Stimulated activated memory B cell treated with anti-CD40 and anti-IgM and Interleukin-4, amounts not matched to agents 10 μg/mL and 1 μg/mL and 100 μg/mL, for 72 hours (primary cell): ENCODE data around the gene KCNN3.

Source experiments
- ATAC-seq: fragments of 150-1000 bp; cut with Tn5 transposase; 2 replicates; pipeline ENCODE4 v1.10.0; 2021
- H3K27ac Mint-ChIP-seq: one replicate; pipeline ENCODE4 v1.8.0; 2022; ENCODE audit warnings: mild to moderate bottlenecking, mixed read lengths
- H3K27me3 Mint-ChIP-seq: one replicate; pipeline ENCODE4 v1.8.0; 2022; ENCODE audit warnings: mixed read lengths
- H3K36me3 Mint-ChIP-seq: one replicate; pipeline ENCODE4 v1.8.0; 2022; ENCODE audit warnings: mixed read lengths
- H3K4me1 Mint-ChIP-seq: one replicate; pipeline ENCODE4 v1.8.0; 2022; ENCODE audit warnings: mixed read lengths
- H3K4me3 Mint-ChIP-seq: one replicate; pipeline ENCODE4 v1.8.0; 2022; ENCODE audit warnings: mild to moderate bottlenecking, moderate library complexity, mixed read lengths
- H3K9me3 Mint-ChIP-seq: one replicate; pipeline ENCODE4 v1.8.0; 2022; ENCODE audit warnings: mixed read lengths

The KCNN3 gene

DNA sequence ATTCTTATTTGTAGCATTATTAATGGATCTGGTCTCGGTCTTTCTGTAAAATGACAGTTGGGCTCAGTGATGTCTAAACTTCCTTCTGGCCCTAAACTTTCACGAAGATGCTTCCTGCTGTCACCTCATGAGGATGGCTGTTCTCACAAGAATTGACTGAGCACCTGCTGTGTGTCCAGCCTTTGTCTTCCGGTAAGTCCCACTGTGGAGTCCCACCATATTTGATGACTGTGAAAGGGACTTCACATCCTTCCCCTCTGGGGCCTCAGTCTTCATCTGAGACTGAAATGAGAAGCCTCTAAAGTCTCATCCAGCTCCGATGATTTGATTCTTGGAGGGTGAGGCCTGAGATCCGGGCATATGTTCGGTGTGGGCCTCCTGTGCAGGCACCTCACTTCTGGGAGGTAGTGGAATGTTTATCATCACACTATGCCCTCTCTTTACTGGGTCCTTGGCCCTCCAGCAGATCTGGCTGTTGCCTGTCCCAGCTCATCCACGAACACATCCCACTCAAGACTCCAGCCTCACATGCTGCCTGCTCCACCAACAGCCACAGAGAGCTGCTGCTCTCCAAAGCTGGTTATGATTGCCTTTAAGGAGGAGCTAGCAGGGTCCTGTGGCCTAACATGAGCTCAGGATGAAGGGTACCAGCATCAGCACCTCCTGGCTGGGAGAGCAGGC, 95.8 kb downstream of the KCNN3 start:
- no peaks in the 10 kb centered on the region for H3K36me3 Mint-ChIP-seq
- H3K4me1 Mint-ChIP-seq: peaks cover 8% of the 10 kb centered on the region
- H3K9me3 Mint-ChIP-seq: no peaks in the 10 kb centered on the region
- H3K27ac Mint-ChIP-seq: no peak overlapping the region
- ATAC-seq: peak; percentile 32
- H3K4me3 Mint-ChIP-seq: no peak overlapping the region
- H3K27me3 Mint-ChIP-seq: no peaks in the 10 kb centered on the region

DNA sequence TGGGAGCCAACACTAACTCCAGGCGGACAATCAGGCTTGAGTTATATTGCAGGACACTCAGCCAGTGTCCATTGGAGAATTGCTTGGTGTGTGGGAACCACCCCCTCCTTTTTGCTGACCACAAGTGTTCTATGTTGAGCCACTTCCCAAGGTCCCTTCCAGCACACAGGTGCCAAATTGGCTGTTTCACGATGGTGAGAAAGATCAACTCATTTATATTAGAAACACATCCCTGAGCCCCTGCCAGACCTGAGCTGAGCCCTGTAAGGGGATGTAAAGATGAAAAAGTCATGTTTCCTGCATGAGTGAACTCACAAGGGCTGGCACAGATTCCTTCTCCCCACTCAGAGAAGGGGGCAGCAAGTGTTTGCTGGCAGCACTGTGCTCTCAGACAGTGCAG, 96.5 kb downstream of the KCNN3 start:
- Mint-ChIP-seq H3K4me3 (no peak overlapping the region), H3K9me3 (no peaks in the 10 kb centered on the region), H3K27me3 (no peaks in the 10 kb centered on the region), H3K4me1 (peaks cover 12% of the 10 kb centered on the region), H3K36me3 (no peaks in the 10 kb centered on the region), H3K27ac (no peak overlapping the region)
- ATAC-seq: no peak

DNA sequence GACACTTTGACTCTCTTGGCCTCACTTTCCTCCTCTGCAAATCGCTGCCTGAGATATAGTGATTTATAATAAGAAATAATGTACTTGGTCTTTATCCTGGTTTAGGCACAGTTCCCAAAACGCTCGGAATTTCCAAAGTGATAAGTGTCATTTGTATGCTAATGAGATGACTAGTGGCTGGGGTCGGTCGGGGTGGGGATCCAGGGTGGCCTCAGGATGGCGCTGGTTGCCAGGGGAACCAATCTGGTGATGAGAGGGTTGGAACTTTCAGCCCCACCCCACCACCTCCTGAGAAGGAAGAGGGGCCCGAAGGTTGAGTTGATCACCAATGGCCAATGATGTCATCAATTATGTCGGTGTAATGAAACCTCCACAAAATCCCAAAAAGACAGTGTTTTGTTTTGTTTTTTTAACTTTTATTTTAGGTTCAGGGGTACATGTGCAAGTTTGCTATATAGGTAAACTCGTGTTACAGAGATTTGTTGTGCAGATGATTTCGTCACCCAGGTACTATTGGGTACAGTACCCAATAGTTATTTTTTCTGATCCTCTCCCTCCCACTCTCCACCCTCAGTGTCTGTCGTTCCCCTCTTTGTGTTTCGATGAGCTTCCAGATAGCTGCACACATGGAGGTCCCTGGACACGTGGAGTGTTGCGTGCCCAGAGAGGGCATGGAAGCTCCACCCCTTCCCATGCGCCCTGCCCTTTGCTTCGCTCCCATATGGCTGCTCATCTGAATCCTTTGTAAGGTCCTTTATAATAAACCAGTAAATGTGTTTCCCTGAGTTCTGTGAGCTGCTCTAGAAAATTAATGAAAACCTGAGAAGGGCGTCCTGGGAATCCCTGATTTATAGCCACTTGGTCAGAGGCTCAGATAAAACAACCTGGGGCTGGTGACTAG, 97.2 kb downstream of the KCNN3 start:
- Mint-ChIP-seq H3K4me3 (no peak overlapping the region), H3K27ac (no peak overlapping the region), H3K9me3 (no peaks in the 10 kb centered on the region), H3K4me1 (peaks cover 12% of the 10 kb centered on the region), H3K36me3 (no peaks in the 10 kb centered on the region), H3K27me3 (no peaks in the 10 kb centered on the region)
- no peak for ATAC-seq

DNA sequence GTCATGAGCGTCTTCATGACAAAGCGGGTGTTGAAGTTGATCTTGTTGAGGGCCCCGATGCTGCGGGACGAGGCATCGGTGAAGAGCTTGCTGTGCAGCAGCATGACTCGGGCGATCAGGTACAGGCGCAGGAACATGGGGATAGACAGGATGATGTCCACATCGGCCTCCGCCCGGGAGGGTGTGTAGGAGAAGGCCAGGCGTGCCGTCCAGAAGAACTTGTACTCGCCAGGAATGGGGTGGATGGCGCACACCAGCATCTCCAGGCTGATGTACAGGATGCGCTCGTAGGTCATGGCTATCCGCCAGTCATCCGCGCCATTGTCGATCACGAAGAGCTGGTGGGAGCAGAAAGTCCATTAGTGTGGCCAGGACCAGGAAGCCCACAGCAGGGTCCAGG, 98.0 kb downstream of the KCNN3 start:
- Mint-ChIP-seq H3K27ac (no peak overlapping the region), H3K9me3 (no peaks in the 10 kb centered on the region), H3K4me1 (peaks cover 12% of the 10 kb centered on the region), H3K4me3 (no peak overlapping the region), H3K36me3 (no peaks in the 10 kb centered on the region), H3K27me3 (no peaks in the 10 kb centered on the region)
- no peak for ATAC-seq

DNA sequence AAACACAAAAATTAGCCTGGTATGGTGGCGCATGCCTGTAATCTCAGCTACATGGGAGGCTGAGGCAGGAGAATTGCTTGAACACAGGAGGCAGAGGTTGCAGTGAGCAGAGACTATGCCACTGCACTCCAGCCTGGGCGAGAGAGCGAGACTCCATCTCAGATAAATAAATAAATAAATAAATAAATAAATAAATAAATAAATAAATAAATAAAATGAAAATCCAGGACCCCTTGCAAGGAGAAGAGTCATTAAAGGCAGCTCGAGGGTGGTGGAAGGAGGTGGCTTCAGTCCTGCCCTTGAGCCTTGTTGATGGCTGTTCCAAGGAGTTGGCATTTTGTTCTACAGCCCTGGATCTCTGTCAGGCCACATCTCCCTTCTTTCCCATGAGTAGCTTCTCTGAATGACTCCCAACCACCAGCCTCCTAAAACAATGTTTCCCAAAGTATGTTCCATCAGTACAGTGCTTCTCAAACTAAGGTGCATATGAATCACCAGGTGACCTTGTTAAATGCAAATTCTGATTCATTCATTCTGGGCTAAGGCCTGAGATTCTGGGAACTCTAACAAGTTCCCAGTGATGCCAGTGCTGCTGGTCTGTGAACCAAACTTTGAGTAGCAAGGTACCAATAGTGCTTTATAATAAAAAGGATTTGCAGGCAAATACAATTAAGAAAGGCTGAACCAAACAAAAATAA, 99.0 kb downstream of the KCNN3 start:
- Mint-ChIP-seq H3K27me3 (peaks cover 4% of the 10 kb centered on the region), H3K27ac (no peak overlapping the region), H3K4me3 (no peak overlapping the region), H3K9me3 (no peaks in the 10 kb centered on the region), H3K36me3 (no peaks in the 10 kb centered on the region), H3K4me1 (peaks cover 12% of the 10 kb centered on the region)
- ATAC-seq: no peak

DNA sequence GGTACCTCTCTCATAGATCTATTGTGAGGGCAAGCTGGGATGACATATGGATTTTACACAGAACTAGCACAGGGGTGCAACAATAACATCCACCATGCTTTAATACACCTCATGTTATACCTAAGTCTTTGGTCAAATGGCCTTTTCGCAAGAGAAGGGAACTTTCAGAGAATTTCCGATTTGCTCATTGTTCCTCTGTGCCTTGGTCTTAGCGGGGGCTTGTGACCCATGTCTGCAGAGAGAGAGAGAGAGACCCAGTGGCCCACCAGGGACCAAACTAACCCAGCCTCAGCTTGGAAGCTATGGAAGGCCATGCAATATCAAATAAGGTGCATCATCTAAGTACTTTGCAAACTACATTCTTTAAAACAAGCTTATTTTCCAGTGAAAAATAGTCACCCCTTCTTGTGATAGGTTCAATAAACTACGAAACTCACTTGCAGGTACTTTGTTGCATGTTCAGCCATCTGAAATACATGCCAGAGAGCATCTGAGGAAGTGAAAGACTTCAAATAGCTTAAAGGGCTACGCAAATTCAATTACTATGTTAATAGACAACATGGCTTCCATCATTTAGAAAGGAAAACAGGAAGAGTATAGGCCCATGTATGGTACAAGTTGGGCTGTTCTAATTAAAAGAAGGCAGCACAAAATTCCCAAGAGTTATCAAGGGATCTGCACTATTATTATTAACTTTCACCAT, 100.7 kb downstream of the KCNN3 start:
- H3K4me1 Mint-ChIP-seq: peaks cover 12% of the 10 kb centered on the region
- H3K9me3 Mint-ChIP-seq: no peaks in the 10 kb centered on the region
- H3K36me3 Mint-ChIP-seq: no peaks in the 10 kb centered on the region
- ATAC-seq: peak; percentile 64
- H3K4me3 Mint-ChIP-seq: no peak overlapping the region
- H3K27me3 Mint-ChIP-seq: peaks cover 21% of the 10 kb centered on the region
- peak overlapping the region; percentile 37 for H3K27ac Mint-ChIP-seq

DNA sequence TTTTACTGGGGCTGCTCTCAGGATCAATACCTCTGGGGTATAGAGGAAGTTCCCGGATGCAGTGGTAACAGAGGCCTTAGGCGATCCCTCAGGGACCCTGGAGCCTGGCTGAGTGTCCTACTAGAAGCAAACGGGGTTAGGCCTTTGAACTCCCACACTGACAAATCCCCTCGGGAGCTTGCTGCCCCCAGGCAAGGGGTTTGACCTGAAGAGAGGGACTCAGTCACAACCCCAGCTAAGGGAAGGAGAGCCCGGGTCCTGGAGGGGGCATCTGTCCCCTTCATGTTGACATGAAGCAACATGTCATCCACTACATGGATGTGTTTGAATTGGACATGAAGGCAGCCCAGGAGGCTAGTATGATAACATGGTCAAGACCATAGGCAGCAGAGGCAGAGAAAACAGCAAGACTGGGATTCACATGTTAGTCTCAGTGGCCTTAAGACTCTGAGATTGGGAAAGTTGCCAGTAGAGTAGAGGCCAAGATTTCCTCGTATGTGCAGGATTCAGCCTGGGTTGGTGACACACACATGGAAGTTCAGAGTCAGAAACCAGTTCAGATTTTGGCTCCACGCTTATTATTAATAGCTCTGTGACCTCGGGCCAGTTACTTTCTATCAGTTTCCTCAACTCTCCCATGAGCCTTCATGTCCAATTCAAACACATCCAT, 101.5 kb downstream of the KCNN3 start:
- no peak overlapping the region for H3K27ac Mint-ChIP-seq
- H3K36me3 Mint-ChIP-seq: no peaks in the 10 kb centered on the region
- no peaks in the 10 kb centered on the region for H3K9me3 Mint-ChIP-seq
- peaks cover 27% of the 10 kb centered on the region for H3K27me3 Mint-ChIP-seq
- no peak overlapping the region for H3K4me3 Mint-ChIP-seq
- H3K4me1 Mint-ChIP-seq: peaks cover 12% of the 10 kb centered on the region
- ATAC-seq: no peak

DNA sequence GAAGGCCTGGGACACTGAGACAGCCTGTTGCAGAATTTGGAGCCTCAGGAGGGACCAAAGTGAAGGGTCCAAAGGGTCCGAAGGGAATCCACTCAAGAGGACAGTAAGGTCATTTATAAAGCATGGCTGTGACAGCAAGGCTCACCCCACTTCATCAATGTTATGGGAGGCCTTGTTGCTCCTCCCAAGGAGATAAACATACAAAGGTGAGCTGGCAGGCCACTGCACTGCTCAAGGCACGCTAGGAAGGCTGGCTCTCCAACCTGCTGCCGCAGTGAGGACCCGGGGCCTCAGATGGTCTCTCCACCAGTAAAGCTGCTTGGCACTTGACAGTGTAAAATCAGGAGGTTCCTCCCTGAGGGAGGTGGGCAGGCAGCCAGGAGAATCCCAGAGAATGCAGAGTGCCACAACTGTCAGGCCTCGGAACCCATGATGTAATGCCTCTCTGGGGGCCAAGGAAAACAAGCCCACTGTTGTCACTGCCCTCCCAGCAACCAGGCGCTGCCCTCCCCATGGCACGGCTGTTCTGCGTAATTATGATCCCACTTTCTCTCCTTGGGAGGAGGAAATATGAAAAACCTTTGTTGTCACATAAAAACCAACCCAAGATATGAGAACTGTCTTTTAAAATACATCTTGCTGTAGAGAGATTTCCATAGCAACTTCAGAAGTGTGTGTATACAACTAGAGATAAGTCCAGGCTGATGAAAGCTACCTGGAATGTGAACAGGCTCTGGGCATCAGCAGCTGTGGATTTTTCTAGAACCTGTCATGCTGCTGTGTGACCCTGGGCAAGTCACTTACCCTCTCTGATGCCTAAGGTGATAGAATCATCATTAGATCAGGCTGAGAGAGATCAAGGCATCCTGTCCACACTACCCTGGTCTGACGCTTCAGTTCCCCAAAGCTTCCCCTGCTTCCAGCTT, 102.5 kb downstream of the KCNN3 start:
- H3K9me3 Mint-ChIP-seq: no peaks in the 10 kb centered on the region
- peaks cover 37% of the 10 kb centered on the region for H3K27me3 Mint-ChIP-seq
- H3K4me1 Mint-ChIP-seq: peaks cover 12% of the 10 kb centered on the region
- no peak overlapping the region for H3K27ac Mint-ChIP-seq
- ATAC-seq: no peak
- no peak overlapping the region for H3K4me3 Mint-ChIP-seq
- H3K36me3 Mint-ChIP-seq: no peaks in the 10 kb centered on the region

DNA sequence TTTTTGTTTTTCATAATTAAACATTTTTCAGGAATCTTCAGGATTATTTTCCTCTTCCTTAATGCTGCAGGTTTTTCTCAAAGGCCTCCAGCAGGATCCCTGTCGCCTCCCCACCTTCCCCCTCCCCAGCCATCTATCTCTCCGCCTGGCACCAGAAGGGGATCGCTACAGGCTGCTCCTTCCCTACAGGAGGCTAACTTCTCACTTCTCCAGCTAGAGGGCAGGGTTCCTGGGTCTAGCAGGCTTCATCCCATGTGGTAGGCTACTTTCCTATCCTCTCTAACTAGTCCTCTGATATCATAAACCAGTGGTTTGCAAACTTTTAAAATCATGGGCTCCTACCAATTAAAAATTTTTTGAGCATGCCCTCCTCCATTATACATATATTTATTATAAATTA, 104.1 kb downstream of the KCNN3 start:
- Mint-ChIP-seq H3K4me3 (no peak overlapping the region), H3K4me1 (peaks cover 12% of the 10 kb centered on the region), H3K27me3 (peaks cover 42% of the 10 kb centered on the region), H3K36me3 (no peaks in the 10 kb centered on the region), H3K9me3 (no peaks in the 10 kb centered on the region), H3K27ac (no peak overlapping the region)
- no peak for ATAC-seq

DNA sequence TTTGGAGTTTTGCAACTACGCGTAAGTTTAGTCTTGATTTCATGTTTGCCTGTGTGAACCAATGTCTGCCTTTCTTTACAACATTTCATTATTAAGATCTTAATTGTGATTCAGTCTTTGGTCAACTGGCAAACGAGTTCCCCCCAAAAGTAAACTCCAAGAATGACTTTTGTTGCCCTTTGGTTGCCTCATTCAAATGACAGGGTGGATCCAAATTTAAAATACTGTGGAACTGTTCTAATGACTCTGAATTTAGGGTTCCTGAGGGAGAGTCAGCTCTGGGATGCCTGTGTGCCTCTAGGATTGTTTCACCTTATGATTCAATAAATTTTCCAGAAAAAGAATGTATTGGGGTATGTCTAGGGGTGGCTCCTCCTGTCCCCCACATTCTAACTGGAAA, 105.3 kb downstream of the KCNN3 start:
- Mint-ChIP-seq H3K4me3 (no peak overlapping the region), H3K36me3 (no peaks in the 10 kb centered on the region), H3K27me3 (peaks cover 45% of the 10 kb centered on the region), H3K4me1 (peaks cover 13% of the 10 kb centered on the region), H3K9me3 (no peaks in the 10 kb centered on the region), H3K27ac (no peak overlapping the region)
- ATAC-seq: no peak

DNA sequence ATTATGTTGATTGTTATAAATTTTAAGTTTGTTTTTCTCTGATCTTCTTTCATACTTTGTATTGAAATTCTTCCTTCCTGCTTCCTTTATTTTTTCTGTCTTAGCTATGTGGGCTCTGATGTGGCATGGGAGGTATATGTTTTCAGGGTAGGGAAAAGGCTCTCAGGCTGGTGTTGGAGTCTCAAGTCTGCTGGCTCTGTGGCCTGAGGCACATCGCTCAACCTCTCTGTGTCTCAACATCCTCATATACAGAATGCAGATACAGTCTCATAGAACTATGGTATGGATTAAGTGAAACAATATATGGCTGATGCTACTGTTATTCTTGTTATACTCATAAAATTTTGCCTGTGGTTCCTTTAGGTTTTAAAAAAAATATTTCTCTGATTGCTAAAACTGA, 105.9 kb downstream of the KCNN3 start:
- ATAC-seq: no peak
- Mint-ChIP-seq H3K4me1 (peaks cover 11% of the 10 kb centered on the region), H3K27me3 (peaks cover 51% of the 10 kb centered on the region), H3K36me3 (no peaks in the 10 kb centered on the region), H3K4me3 (no peak overlapping the region), H3K9me3 (no peaks in the 10 kb centered on the region), H3K27ac (no peak overlapping the region)

DNA sequence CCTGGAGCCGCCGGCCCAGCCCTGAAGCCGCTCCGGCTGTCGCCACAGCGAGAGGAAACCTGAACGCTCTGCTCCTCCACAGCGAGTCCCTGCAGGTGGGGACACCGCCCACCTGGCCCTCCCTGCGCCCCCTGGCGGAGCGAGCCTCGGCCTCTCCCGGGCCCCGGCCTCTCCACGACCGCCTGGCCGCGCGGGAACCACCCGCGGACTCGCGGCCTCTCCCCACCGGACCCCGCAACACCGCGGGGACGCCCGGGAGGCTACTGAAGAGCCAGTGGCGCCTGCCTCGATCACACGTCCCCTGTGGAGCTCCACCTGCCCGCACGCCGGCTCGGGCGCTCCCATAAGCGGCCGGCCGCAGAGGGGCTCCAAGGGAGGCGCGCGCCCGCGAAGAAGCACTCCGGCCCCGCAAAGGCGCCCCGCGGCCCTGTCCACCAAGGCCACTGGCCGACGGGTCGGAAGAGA, 109.6 kb downstream of the KCNN3 start:
- H3K4me3 Mint-ChIP-seq: peak overlapping the region; percentile 27
- ATAC-seq: peak; percentile 94
- peaks cover 60% of the 10 kb centered on the region for H3K27me3 Mint-ChIP-seq
- no peak overlapping the region for H3K27ac Mint-ChIP-seq
- H3K4me1 Mint-ChIP-seq: peaks cover 12% of the 10 kb centered on the region
- no peaks in the 10 kb centered on the region for H3K36me3 Mint-ChIP-seq
- no peaks in the 10 kb centered on the region for H3K9me3 Mint-ChIP-seq

DNA sequence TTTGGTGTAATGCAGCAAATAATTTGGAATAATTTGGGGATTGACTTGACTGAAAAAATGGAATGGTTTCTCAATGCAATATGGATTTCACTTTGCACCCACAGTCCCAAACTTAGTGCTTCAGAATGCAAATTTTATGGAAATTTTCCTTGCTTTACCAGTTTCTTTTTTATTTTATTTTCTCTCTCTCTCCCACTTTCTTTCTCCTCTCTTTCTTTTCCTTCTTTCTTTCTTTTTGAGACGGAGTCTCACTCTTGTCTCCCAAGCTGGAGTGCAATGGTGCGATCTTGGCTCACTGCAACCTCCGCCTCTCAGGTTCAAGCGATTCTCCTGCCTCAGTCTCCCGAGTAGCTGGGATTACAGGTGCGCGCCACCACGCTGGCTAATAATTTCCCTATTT, 110.3 kb downstream of the KCNN3 start:
- Mint-ChIP-seq H3K9me3 (no peaks in the 10 kb centered on the region), H3K4me1 (peaks cover 12% of the 10 kb centered on the region)

DNA sequence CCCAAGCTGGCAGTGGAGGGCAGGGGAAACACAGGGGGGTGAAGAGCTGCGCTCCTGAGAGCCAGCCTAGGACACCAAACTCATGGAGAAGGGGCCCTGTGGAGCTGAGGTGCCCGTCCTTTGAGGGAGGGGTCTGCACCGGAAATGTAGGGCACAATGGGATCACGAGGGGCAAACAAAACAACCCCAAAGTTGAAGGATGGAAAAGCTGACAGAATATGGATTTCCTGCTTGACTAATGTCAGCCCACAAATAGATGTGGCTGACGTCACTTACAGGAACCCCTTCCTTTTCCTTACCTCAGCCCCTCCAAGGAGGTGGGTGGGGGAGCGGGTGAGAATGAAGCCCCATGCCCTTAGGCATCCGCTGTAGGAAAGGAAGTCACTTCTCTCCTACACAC, 110.9 kb downstream of the KCNN3 start:
- no peaks in the 10 kb centered on the region for H3K9me3 Mint-ChIP-seq
- ATAC-seq: no peak
- H3K4me1 Mint-ChIP-seq: peaks cover 12% of the 10 kb centered on the region
- H3K4me3 Mint-ChIP-seq: no peak overlapping the region
- H3K27me3 Mint-ChIP-seq: peaks cover 56% of the 10 kb centered on the region
- H3K36me3 Mint-ChIP-seq: no peaks in the 10 kb centered on the region
- H3K27ac Mint-ChIP-seq: no peak overlapping the region

More for the DNA sequence above, 110.3 kb downstream of the KCNN3 start:
- H3K27ac Mint-ChIP-seq: no peak overlapping the region
- H3K27me3 Mint-ChIP-seq: peaks cover 60% of the 10 kb centered on the region
- H3K4me3 Mint-ChIP-seq: no peak overlapping the region
- ATAC-seq: no peak
- H3K36me3 Mint-ChIP-seq: no peaks in the 10 kb centered on the region
